Renal cortex interstitium (tissue), 11 donors: Measurements from ENCODE around the gene CDH10. TPM values are rescaled to one million over a fixed set of nuclear protein-coding genes. Genes with fewer than 3 reads are reported as not detected.

Experiments used
- DNase-seq, 11 donors: peaks; one replicate each; pipeline ENCODE4 v3.0.0-alpha.2; 2013; ENCODE audit warnings: low read depth in 9 of 11, low spot score in 4 of 11; ENCODE audit errors: extremely low read depth in 1 of 11
- polyA plus RNA-seq, 3 donors: library from polyadenylated mRNA; unstranded; fragments of 120-200 nt; gene quantifications; one replicate each; pipeline ENCODE4 v1.2.1, GENCODE V29; 2013; ENCODE audit not compliant: insufficient read length in 3 of 3

CDH10 gene
- polyA plus RNA-seq, 3 donors, result 6.5 to 6.7 (median 6.6) TPM

- DNase-seq, result no peak
Observed at GRCh38 chr5:24505258-24505657, 139.5 kb downstream of the CDH10 start.

GRCh38 chr5:24497591-24498157 is 147.1 kb downstream of the CDH10 start:
- no peak for DNase-seq

GRCh38 chr5:24497145-24497544 is 147.6 kb downstream of the CDH10 start:
- DNase-seq, result no peak

DNA sequence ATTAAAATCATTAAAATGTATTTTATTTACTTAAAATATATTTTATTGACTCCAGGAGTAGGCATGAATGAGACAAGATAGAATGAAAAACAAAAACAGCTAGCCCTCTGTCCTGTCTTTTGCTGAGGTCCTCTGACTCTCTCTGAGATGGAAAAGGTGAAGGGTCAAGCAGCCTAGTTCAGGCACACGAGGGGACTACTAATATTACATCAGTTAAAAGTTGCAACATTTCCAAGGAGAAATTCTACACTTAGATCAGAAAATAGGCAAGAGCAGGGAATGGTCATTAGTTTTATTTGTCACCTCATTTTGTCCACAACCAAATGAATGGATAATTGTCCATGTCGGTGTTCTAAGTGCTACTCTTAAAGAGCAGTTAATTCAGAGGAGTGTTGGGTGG is 148.5 kb downstream of the CDH10 start:
- DNase-seq, result no peak

DNA sequence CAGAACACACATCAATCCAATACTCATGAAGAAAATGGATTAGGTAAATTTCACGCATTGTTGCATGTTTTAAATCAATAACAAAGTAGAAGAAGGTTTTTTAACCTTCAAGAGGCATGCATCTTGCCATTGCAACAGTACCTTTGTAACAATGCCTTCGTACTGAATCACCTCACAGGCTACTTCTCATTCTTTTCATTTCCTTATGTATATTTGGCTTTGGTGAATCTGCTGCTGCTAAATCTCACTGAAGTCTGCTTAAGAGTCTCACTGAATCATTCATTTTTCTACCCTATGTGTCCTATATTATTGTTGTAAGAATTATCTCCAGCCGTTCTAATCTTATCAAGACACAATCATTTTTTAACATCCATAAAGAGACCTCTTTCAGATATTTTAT is 152.5 kb downstream of the CDH10 start:
- no peak for DNase-seq

GRCh38 chr5:24491490-24491889 is 153.3 kb downstream of the CDH10 start:
- DNase-seq, result no peak

GRCh38 chr5:24487368-24488229 is 157.2 kb downstream of the CDH10 start:
- no peak for DNase-seq

DNA sequence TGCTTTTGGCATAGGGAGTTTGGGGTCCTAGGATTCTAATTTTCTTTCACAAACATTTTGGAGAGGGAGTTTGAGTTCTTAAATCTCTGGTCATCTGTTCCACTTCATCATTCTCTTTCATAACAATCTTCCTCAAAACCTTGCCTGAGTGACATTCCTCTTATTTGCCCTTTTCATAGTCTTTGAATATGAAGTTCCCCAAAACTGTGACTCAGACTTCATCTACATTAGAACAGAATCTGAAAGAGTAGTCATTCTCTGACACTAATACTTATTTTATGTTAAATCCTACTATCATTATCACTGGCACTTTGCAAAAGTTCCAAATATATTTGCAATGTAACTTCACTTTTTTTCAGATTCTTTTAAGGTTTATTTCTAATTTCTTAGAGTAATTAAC is 163.8 kb downstream of the CDH10 start:
- DNase-seq, result no peak

DNA sequence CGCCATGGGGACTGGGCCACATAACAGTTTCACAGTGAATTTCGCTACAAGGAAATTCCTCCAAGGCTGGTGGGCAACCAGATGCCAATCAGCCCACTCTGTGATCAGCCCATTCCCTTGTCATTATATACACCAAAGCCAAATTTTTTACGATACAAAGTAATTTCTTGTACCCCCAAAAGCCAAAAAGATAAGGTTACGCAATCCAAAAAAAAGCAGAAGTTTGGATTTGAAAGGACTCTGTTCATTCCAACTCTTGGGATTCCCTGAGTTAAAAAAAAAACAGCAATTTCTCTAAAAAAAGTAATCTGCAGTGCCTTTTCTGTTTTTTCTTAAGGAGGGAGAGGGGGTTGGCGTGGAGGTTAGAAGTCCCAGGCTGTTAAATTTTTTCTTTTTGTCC is 166.8 kb downstream of the CDH10 start:
- DNase-seq, result no peak

DNA sequence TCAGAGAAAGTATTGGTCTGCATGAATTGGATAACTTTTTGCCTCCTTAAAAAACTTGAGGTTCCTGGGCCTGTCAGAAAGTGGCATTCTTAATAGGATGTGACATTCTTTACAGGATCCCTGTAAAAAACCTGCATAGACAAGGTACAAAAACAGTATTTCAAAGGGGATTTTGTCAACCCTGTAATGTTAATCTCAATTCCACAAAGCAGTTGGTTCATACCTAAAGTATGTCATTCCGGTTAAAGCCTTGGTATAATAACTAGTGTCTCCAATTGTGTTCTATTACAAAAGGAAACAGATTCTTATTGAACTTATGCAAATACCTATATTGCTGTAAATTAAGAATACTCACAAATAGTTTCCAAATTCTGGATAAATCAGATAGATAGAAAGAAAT is 169.7 kb downstream of the CDH10 start:
- DNase-seq, result no peak

- DNase-seq, result no peak
Observed at GRCh38 chr5:24474685-24475084, 170.1 kb downstream of the CDH10 start.

DNA sequence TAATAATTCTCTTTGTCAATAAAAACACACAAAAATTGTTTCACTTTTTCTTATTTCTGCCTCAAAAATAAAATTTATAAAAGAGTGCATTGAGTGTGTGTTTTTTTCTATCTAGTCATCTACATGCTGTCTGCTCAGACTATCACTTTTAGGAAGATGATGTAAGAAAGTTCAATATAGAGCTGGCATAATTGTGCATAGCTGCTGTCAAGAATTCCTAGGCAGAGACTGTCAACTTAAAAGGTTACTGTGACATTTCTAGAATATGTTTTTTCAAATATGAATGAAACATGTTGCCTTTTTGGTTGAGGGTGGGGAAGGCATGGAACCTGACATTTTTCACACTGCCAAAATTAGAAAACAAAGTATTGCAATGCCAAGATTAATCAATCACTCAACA is 172.3 kb downstream of the CDH10 start:
- no peak for DNase-seq

DNA sequence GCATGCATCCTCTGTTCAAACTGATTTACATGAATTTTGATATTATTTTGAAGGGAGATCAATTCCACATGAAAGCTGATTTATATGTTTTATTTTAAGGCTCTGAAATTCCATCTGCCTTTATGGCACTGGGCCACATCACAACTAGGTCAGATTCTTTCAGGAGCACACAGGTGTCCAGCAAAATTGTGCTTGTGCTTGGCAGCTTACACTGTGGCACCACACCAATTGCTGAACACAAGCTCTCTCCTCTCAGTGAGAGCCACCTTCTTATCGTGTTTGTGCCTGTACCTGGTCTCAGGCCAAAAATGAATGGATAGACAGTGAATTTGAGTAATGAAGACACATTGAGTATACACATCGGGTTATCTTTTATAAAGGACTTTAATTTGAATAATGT is 200.4 kb downstream of the CDH10 start:
- DNase-seq, result no peak

DNA sequence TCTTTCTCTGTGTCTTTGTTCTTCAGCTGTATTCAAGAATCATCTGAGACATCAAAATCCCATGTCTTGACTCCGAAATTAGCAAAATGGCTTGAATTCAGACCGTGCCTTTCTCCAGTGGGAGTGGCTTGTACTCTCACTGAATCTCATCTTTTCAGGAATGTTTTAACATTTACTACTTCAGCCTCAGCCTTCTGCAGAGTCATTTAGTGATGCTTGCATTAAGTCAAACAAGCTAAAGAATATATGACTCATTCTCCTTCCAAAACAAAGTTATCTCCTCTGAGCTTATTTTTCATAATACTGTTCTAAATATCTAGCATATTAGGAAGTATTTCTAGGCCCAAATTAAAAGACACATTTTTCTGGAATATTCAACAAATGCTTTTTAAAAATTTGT is 205.3 kb downstream of the CDH10 start:
- DNase-seq, result no peak
